Measurements from ENCODE around the gene ATP11A.
A peak's percentile ranks its signal among the peaks of the same experiment; 100 is the strongest.
"Not testable (repeated sequence)": the region's sequence is repeated elsewhere in the genome, so short reads cannot be mapped to it uniquely, and the experiment has no call there.

Gene ATP11A

GRCh38 chr13:112883241-112883945 lies 193.6 kb downstream of the ATP11A start:
- no peak for TF ChIP-seq CTCF (conservative IDR thresholded peaks at IDR 0.05; ENCODE audit: low read depth, low read length)
- no peak overlapping the region for H3K4me3 ChIP-seq (ENCODE audit: low read length)
- no peak for DNase-seq (ENCODE audit: low read depth)

GRCh38 chr13:112884700-112885099 lies 194.9 kb downstream of the ATP11A start:
- DNase-seq (ENCODE audit: low read depth); H3K4me3 ChIP-seq (ENCODE audit: low read length): not testable (repeated sequence)

- H3K4me3 ChIP-seq (ENCODE audit: low read length) = no peak overlapping the region
- TF ChIP-seq CTCF (conservative IDR thresholded peaks at IDR 0.05; ENCODE audit: low read depth, low read length) = no peak
- no peak for DNase-seq (ENCODE audit: low read depth)
These were observed 195.5 kb downstream of the ATP11A start for GRCh38 chr13:112885242-112885781.

- peak overlapping the region; percentile 33 for H3K4me3 ChIP-seq (ENCODE audit: low read length)
- TF ChIP-seq CTCF (conservative IDR thresholded peaks at IDR 0.05; ENCODE audit: low read depth, low read length) = no peak
- peak; percentile 74 for DNase-seq (ENCODE audit: low read depth)
These were observed 196.0 kb downstream of the ATP11A start for GRCh38 chr13:112885782-112886268.

- DNase-seq (ENCODE audit: low read depth) = no peak
- H3K4me3 ChIP-seq (ENCODE audit: low read length) = no peak overlapping the region
- TF ChIP-seq CTCF (conservative IDR thresholded peaks at IDR 0.05; ENCODE audit: low read depth, low read length) = no peak
These were observed 197.3 kb downstream of the ATP11A start for GRCh38 chr13:112887151-112887550.

GRCh38 chr13:112887557-112887991 lies 197.7 kb downstream of the ATP11A start:
- H3K4me3 ChIP-seq (ENCODE audit: low read length) = no peak overlapping the region
- no peak for DNase-seq (ENCODE audit: low read depth)
- TF ChIP-seq CTCF (conservative IDR thresholded peaks at IDR 0.05; ENCODE audit: low read depth, low read length) = no peak

- H3K4me3 ChIP-seq (ENCODE audit: low read length) = no peak overlapping the region
- no peak for DNase-seq (ENCODE audit: low read depth)
- no peak for TF ChIP-seq CTCF (conservative IDR thresholded peaks at IDR 0.05; ENCODE audit: low read depth, low read length)
These were observed 198.6 kb downstream of the ATP11A start for GRCh38 chr13:112888238-112889111.

Data from retinal pigment epithelial cell (primary cell).